HEK293 (cell line): Measurements from ENCODE around the gene RGR.

Experiments
- CTCF ChIA-PET: fragments of 350-600 bp; formaldehyde crosslinking; extraction: SDS; loops from one replicate; lab custom pipeline; 2021; ENCODE audit warnings: antibody characterized with exemption; lab: Yijun Ruan, JAX
- POLR2A ChIA-PET: fragments of 300-600 bp; formaldehyde crosslinking; extraction: SDS; loops from one replicate; lab custom pipeline; 2020; ENCODE audit warnings: antibody characterized with exemption, inconsistent platforms; lab: Yijun Ruan, JAX
- H3K27ac ChIP-seq: fragments of 200-500 bp; sonication (Bioruptor generic); 2 replicates; pipeline ENCODE4 v1.5.1; 2014; ENCODE audit warnings: low read depth, low read length, control low read depth, inconsistent platforms; ENCODE audit errors: extremely low read depth
- H3K36me3 ChIP-seq, 2 experiments: fragments of 200-500 bp in 1 of 2; sonication (Bioruptor generic) in 1 of 2; 1 replicate in 1 of 2; 2 replicates in 1 of 2; pipeline ENCODE4 v1.5.1; 2014 to 2017; ENCODE audit warnings: inconsistent platforms in 2 of 2, low read length in 2 of 2; ENCODE audit not compliant: control insufficient read depth in 2 of 2, insufficient read depth in 1 of 2
- H3K4me1 ChIP-seq: fragments of 200-500 bp; sonication (Bioruptor generic); 2 replicates; pipeline ENCODE4 v1.5.1; 2014; ENCODE audit warnings: mild to moderate bottlenecking, low read length, inconsistent platforms; ENCODE audit not compliant: control insufficient read depth, insufficient read depth
- H3K4me3 ChIP-seq: 2 replicates; pipeline ENCODE4 v1.5.1; 2011; ENCODE audit warnings: low read depth, mild to moderate bottlenecking, control low read depth, low read length, moderate library complexity
- H3K9me3 ChIP-seq: fragments of 200-500 bp; sonication (Bioruptor generic); 2 replicates; pipeline ENCODE4 v1.5.1; 2014; ENCODE audit warnings: low read depth, low read length, inconsistent platforms; ENCODE audit not compliant: control insufficient read depth, insufficient read depth
- GLI4 ChIP-seq: fragments of 450-650 bp; formaldehyde crosslinking; IDR thresholded peaks from 2 replicates; pipeline ENCODE4 v1.5.1; 2016; ENCODE audit warnings: missing biosample characterization, missing genetic modification characterization
- HOXA7 ChIP-seq: sonication (generic); formaldehyde crosslinking; IDR thresholded peaks from 2 replicates; pipeline ENCODE4 v1.8.1; 2022; ENCODE audit warnings: missing genetic modification reagents, borderline replicate concordance
- HOXC10 ChIP-seq: sonication (generic); formaldehyde crosslinking; IDR thresholded peaks from 2 replicates; pipeline ENCODE4 v1.8.1; 2023; ENCODE audit warnings: mild to moderate bottlenecking, missing genetic modification reagents
- KLF1 ChIP-seq: fragments of 450-650 bp; formaldehyde crosslinking; IDR thresholded peaks from 2 replicates; pipeline ENCODE4 v1.5.1; 2016; ENCODE audit warnings: missing biosample characterization, missing genetic modification characterization
- KLF7 ChIP-seq: fragments of 450-650 bp; formaldehyde crosslinking; IDR thresholded peaks from 2 replicates; pipeline ENCODE4 v1.5.1; 2016; ENCODE audit warnings: missing biosample characterization, missing genetic modification characterization, borderline replicate concordance
- MZF1 ChIP-seq: fragments of 450-650 bp; formaldehyde crosslinking; IDR thresholded peaks from 2 replicates; pipeline ENCODE4 v1.5.1; 2017; ENCODE audit warnings: missing biosample characterization, missing genetic modification characterization, borderline replicate concordance
- SP3 ChIP-seq: fragments of 450-650 bp; formaldehyde crosslinking; IDR thresholded peaks from 2 replicates; pipeline ENCODE4 v1.5.1; 2016; ENCODE audit warnings: missing biosample characterization, missing genetic modification characterization
- ZEB2 ChIP-seq: fragments of 450-650 bp; formaldehyde crosslinking; IDR thresholded peaks from 2 replicates; pipeline ENCODE4 v1.5.1; 2016; ENCODE audit warnings: missing biosample characterization, missing genetic modification characterization
- ZFP41 ChIP-seq: fragments of 450-650 bp; formaldehyde crosslinking; IDR thresholded peaks from 2 replicates; pipeline ENCODE4 v1.5.1; 2016; ENCODE audit warnings: missing biosample characterization, missing genetic modification characterization, borderline replicate concordance
- ZNF10 ChIP-seq: fragments of 450-650 bp; formaldehyde crosslinking; IDR thresholded peaks from 2 replicates; pipeline ENCODE4 v1.5.1; 2017; ENCODE audit warnings: missing biosample characterization, missing genetic modification characterization
- ZNF16 ChIP-seq: fragments of 450-650 bp; formaldehyde crosslinking; IDR thresholded peaks from 2 replicates; pipeline ENCODE4 v1.5.1; 2016; ENCODE audit warnings: low read depth, missing biosample characterization, missing genetic modification characterization
- ZNF169 ChIP-seq: fragments of 450-650 bp; formaldehyde crosslinking; IDR thresholded peaks from 2 replicates; pipeline ENCODE4 v1.5.1; 2016; ENCODE audit warnings: missing biosample characterization, missing genetic modification characterization
- ZNF214 ChIP-seq: fragments of 450-650 bp; formaldehyde crosslinking; IDR thresholded peaks from 2 replicates; pipeline ENCODE4 v1.5.1; 2017; ENCODE audit warnings: missing biosample characterization, mild to moderate bottlenecking, missing genetic modification characterization, borderline replicate concordance
- ZNF324 ChIP-seq: fragments of 450-650 bp; formaldehyde crosslinking; IDR thresholded peaks from 2 replicates; pipeline ENCODE4 v1.5.1; 2016; ENCODE audit warnings: missing biosample characterization, missing genetic modification characterization
- ZNF335 ChIP-seq: fragments of 450-650 bp; formaldehyde crosslinking; conservative IDR thresholded peaks from 2 replicates; pipeline ENCODE4 v1.5.1; 2016; ENCODE audit warnings: missing biosample characterization, missing genetic modification characterization
- ZNF473 ChIP-seq: fragments of 450-650 bp; formaldehyde crosslinking; IDR thresholded peaks from 2 replicates; pipeline ENCODE4 v1.5.1; 2017; ENCODE audit warnings: missing biosample characterization, missing genetic modification characterization
- ZNF510 ChIP-seq: fragments of 450-650 bp; formaldehyde crosslinking; IDR thresholded peaks from 2 replicates; pipeline ENCODE4 v1.5.1; 2018; ENCODE audit warnings: mild to moderate bottlenecking, missing genetic modification characterization, missing biosample characterization; ENCODE audit not compliant: insufficient replicate concordance
- ZNF529 ChIP-seq: fragments of 450-650 bp; formaldehyde crosslinking; IDR thresholded peaks from 2 replicates; pipeline ENCODE4 v1.5.1; 2017; ENCODE audit warnings: missing genetic modification characterization, missing biosample characterization; ENCODE audit not compliant: insufficient replicate concordance
- ZNF548 ChIP-seq: fragments of 450-650 bp; formaldehyde crosslinking; IDR thresholded peaks from 2 replicates; pipeline ENCODE4 v1.5.1; 2016; ENCODE audit warnings: missing biosample characterization, missing genetic modification characterization
- ZNF561 ChIP-seq: fragments of 450-650 bp; IDR thresholded peaks from 2 replicates; pipeline ENCODE4 v1.5.1; 2018; ENCODE audit warnings: missing biosample characterization, missing genetic modification characterization, borderline replicate concordance
- ZNF76 ChIP-seq: fragments of 450-650 bp; formaldehyde crosslinking; IDR thresholded peaks from 2 replicates; pipeline ENCODE4; 2016; ENCODE audit warnings: low read depth, missing biosample characterization, missing genetic modification characterization, borderline replicate concordance
- ZSCAN16 ChIP-seq: fragments of 450-650 bp; formaldehyde crosslinking; IDR thresholded peaks from 2 replicates; pipeline ENCODE4 v1.5.1; 2016; ENCODE audit warnings: missing biosample characterization, missing genetic modification characterization
- ZSCAN30 ChIP-seq: fragments of 450-650 bp; IDR thresholded peaks from 2 replicates; pipeline ENCODE4 v1.5.1; 2018; ENCODE audit warnings: missing biosample characterization, mild to moderate bottlenecking, missing genetic modification characterization, moderate library complexity
- TF ChIP-seq, protein P1 (sequence below): fragments of 450-650 bp; formaldehyde crosslinking; IDR thresholded peaks from 2 replicates; pipeline ENCODE4 v1.5.1; 2016; ENCODE audit warnings: missing biosample characterization, missing genetic modification characterization, borderline replicate concordance
- TF ChIP-seq, protein P2 (sequence below): fragments of 450-650 bp; formaldehyde crosslinking; IDR thresholded peaks from 2 replicates; pipeline ENCODE4 v1.5.1; 2016; ENCODE audit warnings: missing biosample characterization, missing genetic modification characterization

The RGR gene

DNA sequence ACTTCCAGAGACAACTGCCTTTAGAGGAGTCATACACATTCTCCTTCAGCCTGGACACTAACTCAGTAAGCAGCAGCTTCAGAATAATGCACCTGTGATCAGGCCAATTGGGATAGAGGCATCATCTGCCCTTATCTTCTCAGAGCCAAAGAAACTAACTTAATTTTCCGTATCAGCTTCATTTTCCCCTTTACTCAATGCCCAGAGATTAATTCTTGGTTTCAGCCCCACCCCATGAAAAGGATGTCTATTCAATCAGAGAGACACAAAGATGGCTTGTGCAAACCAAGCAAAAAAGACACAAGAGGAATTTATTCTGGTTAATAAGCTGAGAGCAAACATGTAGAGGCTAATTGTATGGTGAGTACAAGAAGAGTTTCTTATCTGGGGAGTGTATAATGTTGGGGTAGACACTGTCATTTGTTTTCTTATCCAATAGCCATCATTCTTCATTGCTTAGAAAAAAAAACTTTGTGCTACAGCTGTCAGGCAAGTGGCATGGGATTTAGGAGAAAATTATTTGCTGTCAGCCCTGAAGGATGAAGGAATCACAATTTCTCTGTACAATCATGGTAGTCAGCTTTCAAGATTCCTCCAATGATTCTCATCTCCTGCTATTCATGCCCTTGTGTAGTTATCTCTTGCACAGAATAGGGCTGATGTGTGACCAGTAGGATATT lies 44.8 kb downstream of the RGR start (continued):
- TF ChIP-seq, protein P1, sequence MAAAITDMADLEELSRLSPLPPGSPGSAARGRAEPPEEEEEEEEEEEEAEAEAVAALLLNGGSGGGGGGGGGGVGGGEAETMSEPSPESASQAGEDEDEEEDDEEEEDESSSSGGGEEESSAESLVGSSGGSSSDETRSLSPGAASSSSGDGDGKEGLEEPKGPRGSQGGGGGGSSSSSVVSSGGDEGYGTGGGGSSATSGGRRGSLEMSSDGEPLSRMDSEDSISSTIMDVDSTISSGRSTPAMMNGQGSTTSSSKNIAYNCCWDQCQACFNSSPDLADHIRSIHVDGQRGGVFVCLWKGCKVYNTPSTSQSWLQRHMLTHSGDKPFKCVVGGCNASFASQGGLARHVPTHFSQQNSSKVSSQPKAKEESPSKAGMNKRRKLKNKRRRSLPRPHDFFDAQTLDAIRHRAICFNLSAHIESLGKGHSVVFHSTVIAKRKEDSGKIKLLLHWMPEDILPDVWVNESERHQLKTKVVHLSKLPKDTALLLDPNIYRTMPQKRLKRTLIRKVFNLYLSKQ (tag by site-specific recombination) = no peak
- no peak for TF ChIP-seq ZNF76
- TF ChIP-seq ZNF529 (tag by site-specific recombination) = no peak
- TF ChIP-seq ZSCAN30 (tag by site-specific recombination) = no peak
- TF ChIP-seq KLF1 (tag by site-specific recombination) = no peak
- TF ChIP-seq MZF1 (tag by site-specific recombination) = no peak
- no peak for TF ChIP-seq HOXC10 (CRISPR knock-in tag)
- TF ChIP-seq ZNF10 (tag by site-specific recombination) = no peak
- TF ChIP-seq ZNF335 (tag by site-specific recombination) = no peak
- TF ChIP-seq, protein P2, sequence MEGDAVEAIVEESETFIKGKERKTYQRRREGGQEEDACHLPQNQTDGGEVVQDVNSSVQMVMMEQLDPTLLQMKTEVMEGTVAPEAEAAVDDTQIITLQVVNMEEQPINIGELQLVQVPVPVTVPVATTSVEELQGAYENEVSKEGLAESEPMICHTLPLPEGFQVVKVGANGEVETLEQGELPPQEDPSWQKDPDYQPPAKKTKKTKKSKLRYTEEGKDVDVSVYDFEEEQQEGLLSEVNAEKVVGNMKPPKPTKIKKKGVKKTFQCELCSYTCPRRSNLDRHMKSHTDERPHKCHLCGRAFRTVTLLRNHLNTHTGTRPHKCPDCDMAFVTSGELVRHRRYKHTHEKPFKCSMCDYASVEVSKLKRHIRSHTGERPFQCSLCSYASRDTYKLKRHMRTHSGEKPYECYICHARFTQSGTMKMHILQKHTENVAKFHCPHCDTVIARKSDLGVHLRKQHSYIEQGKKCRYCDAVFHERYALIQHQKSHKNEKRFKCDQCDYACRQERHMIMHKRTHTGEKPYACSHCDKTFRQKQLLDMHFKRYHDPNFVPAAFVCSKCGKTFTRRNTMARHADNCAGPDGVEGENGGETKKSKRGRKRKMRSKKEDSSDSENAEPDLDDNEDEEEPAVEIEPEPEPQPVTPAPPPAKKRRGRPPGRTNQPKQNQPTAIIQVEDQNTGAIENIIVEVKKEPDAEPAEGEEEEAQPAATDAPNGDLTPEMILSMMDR = no peak
- no peak for TF ChIP-seq ZNF510 (tag by site-specific recombination)

DNA sequence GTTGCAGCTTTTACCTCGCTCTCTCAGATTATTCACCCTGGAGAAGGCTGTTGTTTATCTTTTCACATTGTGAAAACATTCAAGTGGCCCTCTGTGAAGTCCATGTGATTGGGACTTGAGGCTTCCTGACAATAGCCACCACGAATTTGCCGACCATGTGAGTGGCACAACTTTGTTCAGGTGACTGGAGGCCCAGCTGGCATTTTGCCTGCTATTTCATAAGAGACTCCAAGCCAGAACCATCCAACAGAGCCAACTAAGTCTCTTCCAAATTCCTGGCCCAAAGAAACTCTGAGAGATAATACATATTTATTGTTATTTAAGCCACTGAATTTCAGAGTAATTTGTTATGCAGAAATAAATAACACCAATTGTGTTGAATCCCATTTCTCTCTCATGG lies 45.4 kb downstream of the RGR start:
- Histone ChIP-seq H3K9me3 (no peaks in the 10 kb centered on the region), H3K4me1 (no peaks in the 10 kb centered on the region), H3K36me3 (no peaks in the 10 kb centered on the region), H3K27ac (no peak overlapping the region), H3K4me3 (no peak overlapping the region)
- POLR2A ChIA-PET = no interaction called here
- TF ChIP-seq ZNF169 (tag by site-specific recombination) (no peak), ZSCAN16 (no peak), ZEB2 (tag by site-specific recombination) (no peak), KLF7 (no peak), ZNF324 (tag by site-specific recombination) (no peak), GLI4 (tag by site-specific recombination) (no peak), ZNF76 (no peak), ZNF548 (tag by site-specific recombination) (no peak), ZNF10 (tag by site-specific recombination) (no peak), ZNF561 (no peak), SP3 (tag by site-specific recombination) (no peak), ZFP41 (no peak), ZNF214 (tag by site-specific recombination) (no peak), ZNF473 (tag by site-specific recombination) (no peak), HOXA7 (CRISPR knock-in tag) (no peak), ZNF16 (tag by site-specific recombination) (no peak)
- CTCF ChIA-PET = interaction anchor here (0.9 to 1.4 kb wide), 3 partner anchors 23 to 247 kb away, joined by 3 to 6 read pairs (median 3); no protein-coding TSS in a partner anchor
